ENCODE results near the gene ENO4.
A peak's percentile ranks its signal among the peaks of the same experiment; 100 is the strongest.

The ENO4 gene

DNA sequence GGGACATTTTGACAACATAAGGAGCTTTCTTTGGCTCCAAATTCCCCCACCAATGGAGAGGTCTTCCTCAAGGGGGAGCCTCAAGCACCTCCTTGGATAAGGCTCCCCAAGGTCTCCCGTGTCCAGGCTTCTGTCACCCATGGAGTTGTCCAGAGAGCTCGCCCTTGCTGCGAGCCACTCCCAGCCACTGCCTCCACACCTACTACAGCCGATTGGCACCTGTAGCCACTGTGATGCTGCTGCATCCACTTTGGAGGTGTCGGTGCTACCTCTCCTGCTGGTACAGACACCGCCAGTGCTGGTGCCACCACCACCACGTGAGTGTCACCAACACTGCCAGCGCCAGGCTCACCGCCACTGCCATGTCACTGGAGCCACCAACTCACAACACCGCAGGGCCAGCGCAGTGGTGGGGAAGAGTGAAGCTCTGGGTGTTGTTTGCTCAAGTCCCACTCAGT is 22.1 kb upstream of the ENO4 start:
- H3K4me3 ChIP-seq (ENCODE audit: low read length), result no peak overlapping the region
- no peak for DNase-seq (ENCODE audit: low read depth, low spot score)

DNA sequence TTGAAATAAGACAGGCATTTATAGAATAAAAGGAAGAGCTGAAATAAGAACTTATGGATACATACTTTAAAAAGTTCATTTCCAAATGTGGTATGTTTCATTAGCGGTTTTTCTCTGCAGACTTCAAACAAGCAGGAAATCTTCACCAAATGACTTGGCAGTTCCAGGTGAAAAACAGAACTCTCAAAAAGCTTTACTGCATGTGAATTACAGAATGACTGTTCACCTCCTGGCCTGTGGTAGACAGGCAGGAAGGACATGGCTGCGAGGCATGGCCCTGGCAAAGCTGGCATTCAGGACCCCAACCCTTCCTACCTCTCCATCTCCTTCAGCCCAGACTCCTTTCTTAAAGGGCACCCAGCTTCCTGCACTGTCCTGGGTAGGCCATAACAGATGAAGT is 21.2 kb upstream of the ENO4 start:
- H3K4me3 ChIP-seq (ENCODE audit: low read length), result no peak overlapping the region
- peak; percentile 64 for DNase-seq (ENCODE audit: low read depth, low spot score)

DNA sequence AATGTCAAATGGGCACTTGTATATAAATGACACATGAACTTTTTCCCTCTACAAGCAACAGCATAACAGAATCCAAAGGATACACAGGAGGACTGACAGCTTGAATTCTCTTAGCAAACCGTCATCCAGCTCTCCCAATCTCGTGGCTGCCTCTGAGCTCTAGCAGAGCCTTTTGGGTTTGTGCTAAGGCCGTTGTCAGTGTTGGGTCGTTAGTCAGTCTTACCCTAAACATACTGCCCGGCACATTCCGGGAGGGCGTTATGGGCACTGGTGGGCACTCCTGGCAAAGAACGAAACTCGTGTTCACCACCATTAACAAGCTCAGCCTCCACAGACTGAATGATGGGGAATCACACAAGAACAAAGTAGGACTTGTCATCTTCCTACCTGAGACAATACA is 19.6 kb upstream of the ENO4 start:
- DNase-seq (ENCODE audit: low read depth, low spot score), result no peak
- no peak overlapping the region for H3K4me3 ChIP-seq (ENCODE audit: low read length)

DNA sequence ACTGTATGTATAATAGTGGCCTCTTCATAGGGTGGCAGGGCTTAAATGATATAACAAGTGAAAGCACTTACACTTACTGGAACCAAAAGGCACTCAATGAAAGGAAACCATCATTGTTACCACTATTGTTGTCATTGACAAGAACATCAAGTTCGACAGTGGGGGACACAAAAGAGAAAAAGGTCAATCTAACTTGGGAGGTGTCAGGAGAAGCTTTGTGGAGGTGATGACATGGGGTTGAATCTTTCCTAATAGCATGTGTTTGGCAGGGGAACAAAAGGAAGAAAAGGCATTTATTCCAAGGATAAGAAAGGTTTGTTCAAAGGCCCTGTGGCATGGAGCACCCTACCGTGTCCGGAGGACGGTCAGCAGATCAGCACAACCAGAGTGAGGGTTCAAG is 18.2 kb upstream of the ENO4 start:
- no peak for DNase-seq (ENCODE audit: low read depth, low spot score)
- H3K4me3 ChIP-seq (ENCODE audit: low read length), result no peak overlapping the region

DNA sequence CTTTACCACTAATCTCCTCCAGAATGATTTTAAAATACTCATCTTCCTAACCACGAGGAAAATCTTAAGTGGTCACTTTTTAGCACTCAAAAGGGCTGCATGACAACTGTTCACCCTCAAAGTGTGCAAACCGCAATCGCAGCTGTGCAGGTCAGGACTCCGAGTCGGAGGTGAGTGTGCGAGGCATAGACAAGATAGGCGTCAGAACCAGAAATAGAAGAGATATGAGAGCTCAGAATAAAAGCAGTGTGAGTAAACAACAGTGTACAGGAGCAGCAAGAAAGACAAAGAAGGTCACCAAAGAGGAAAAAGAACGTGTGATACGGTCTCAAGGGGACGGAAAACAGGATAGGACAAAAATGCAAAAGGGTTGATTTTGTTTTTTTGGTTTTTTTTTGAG is 17.5 kb upstream of the ENO4 start:
- DNase-seq (ENCODE audit: low read depth, low spot score), result no peak
- no peak overlapping the region for H3K4me3 ChIP-seq (ENCODE audit: low read length)

DNA sequence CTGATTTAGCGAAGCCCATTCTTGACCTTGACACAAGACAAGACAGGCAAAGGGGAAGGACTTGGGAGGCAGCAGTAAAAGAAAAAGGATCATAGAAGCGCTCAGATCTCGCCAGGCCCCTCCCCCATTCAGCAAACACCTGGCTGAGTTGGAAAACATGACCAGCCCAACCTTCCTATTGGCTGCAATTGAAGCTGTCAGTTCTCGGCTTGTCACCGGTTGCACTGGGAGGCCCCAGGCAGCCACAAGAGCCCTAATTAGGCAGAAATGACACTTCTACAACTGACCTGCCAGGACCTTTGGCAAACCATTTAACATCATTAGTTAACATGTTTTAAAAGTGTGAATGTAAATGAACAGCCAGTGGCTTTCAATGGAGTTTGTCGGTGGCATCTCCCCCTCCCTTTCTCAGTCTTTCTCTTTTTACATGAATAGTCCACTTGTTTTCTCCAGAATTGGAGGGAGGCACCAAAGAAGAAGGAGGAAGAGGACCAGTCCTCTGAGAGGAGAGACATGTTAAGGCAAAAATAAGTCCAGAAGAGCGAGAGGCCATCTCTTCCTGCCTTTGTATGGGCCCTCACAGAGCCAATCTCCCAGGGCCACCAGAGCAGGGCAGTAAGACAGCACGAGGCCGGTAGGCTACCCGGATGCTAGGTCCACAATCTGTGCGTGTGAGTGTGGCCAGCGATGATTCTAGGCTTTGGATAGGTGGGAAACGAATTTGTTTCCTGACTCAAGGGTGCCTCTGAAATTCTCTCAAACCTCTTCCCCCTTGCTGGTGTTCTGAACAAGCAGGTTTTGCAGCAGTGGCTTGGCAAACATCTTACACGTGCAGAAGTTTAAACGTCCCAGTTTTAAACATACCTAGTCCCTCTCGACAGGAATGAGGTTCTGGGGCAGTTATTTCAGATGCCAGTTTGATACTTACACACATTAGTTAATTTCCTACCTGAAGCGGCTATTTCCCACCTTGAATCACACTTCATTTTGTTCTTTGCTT is 15.0 kb upstream of the ENO4 start:
- DNase-seq (ENCODE audit: low read depth, low spot score), result no peak
- no peak overlapping the region for H3K4me3 ChIP-seq (ENCODE audit: low read length)

DNA sequence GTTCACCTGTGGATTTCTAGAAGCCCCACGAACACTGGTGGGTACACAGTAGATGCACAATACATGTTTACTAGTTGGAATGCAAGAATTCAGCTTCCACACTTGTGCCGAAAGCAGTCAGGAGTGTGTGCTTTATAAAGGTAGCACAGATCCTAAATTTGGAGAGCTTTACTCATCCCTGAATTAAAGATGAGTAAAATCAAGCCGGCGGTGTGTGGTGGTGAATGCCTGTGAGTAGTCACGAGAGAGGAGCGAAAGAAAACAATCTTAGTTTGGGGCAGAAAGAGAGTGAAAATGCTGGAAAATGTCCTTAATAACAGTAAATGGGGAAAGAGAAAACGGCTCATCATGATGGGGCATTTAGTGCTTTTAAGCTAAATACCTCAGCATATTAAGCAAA is 13.6 kb upstream of the ENO4 start:
- H3K4me3 ChIP-seq (ENCODE audit: low read length), result no peak overlapping the region
- DNase-seq (ENCODE audit: low read depth, low spot score), result no peak

DNA sequence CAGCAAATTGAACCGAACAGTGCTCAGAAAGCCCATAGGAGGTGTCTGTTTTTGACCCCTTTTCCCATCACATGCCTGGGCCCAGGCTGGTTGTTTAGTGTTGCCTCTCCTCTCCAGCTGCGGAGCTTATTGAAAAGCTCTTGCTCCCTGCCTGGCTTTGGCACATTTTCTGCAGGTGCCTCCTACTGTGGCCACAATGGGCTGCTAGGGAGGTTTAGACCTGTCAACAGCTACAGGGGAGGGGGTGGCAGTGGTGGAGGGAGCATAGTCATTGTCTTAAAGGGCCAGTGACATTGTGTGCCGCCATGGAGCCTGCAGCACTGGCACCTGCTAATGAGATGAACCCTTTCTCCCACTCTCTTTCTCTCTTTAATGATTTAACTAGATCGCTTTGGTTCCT is 13.2 kb upstream of the ENO4 start:
- H3K4me3 ChIP-seq (ENCODE audit: low read length), result no peak overlapping the region
- DNase-seq (ENCODE audit: low read depth, low spot score), result peak; percentile 63

DNA sequence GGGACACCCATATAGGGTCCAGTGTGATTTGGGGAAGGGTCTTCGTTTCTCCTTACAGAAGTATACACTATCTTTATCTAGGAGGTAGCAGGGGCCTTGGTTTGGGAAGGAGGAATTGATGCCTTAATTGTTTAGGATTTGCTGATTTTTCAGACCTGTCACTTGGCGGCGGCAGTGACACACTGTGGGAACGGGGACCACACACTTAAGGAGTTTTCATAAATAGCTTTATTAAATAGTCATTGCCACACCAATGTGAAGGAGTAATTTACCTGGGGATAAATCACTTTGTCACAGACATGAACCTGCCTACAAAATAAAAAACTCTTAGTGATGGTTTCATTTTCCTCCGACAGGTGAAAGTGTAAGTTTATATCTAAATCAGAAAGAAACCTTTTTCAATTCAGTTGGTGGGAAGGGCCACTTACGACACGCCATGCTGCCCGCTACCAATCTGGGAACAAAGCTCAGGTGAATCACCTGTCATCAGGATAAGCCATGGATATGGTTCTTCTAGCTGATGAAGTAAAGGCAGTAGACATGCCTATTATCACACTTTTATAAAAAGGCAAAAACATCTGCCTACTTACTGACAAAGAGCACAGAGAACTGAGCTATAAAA is 12.3 kb upstream of the ENO4 start:
- DNase-seq (ENCODE audit: low read depth, low spot score), result no peak
- H3K4me3 ChIP-seq (ENCODE audit: low read length), result no peak overlapping the region

DNA sequence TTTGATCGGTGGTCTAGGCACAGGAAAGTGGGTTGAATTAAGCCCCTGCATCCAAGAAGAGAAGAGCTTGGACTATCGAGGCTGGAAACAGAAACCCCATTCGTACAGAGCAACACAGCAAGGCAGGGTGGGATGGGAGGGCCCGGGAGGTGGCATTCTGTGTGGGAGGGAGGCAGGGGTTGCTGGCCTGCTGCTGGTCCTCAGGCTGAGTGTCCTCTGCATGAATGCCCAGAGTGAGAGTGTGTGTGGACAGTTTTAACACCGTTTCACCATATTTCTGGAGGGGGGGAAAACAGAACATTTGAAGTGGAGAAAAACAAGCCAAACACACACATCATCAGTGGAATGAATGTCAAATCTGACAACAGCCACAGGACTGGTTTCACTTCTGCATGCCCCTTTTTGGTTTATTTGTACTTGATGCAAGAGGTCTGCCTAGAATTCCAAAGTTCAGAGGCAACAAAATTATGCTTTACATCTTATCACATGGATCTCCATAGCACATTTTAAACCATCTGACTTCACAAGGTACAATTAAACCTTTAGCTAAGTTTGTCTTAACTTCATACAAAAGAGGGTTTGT is 11.1 kb upstream of the ENO4 start:
- no peak for DNase-seq (ENCODE audit: low read depth, low spot score)
- no peak overlapping the region for H3K4me3 ChIP-seq (ENCODE audit: low read length)

DNA sequence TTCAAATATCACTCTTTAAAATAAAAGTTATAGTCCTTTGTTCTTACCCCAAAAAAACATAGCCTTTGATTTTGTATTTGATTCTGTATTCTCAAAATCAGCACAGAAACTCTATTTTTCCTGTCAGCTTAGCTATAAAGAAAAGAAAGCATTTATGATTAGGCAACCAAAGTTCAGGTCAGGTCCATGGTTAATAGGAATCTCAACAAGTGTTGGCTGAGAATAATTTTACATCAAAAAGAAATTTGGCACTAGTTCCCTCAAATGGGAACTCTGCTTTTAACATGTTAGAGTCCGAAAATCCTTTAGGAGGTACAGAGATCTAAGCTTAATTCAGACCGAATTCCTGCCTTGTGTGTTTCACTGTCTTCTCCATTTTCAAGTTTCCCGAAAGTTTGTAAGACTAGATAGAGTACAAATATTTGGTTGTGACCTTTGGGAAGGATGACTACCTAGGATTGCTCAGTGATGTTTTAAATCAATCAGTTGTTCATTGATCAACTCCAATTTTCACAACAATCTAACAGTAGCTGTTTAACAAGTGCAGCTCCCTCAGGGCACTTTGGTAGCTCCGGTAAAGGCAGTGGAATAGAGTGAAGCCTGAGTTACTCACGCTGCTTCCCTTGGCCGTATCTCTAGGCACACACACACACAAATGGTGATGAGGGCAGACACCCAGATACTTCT is 8.8 kb upstream of the ENO4 start:
- H3K4me3 ChIP-seq (ENCODE audit: low read length), result no peak overlapping the region
- DNase-seq (ENCODE audit: low read depth, low spot score), result no peak

DNA sequence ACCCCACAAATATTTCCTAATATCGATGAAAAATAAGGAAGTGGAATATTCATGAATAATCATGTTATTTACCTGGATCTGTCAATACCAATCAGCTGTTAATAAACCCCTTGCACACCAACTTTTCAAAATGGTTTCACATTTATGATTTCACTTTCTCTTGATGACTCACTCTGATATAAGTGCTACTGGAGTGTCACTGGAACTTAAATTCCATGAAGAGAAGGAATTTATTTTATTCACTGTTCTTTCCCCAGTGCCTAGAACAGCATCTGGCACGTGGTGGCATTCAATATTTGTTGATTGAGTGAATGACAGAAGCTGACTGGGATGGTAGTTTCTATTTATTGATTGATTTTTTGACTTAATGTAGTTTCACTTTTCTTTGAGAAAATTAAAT is 3.5 kb upstream of the ENO4 start:
- no peak for DNase-seq (ENCODE audit: low read depth, low spot score)
- H3K4me3 ChIP-seq (ENCODE audit: low read length), result no peak overlapping the region

DNA sequence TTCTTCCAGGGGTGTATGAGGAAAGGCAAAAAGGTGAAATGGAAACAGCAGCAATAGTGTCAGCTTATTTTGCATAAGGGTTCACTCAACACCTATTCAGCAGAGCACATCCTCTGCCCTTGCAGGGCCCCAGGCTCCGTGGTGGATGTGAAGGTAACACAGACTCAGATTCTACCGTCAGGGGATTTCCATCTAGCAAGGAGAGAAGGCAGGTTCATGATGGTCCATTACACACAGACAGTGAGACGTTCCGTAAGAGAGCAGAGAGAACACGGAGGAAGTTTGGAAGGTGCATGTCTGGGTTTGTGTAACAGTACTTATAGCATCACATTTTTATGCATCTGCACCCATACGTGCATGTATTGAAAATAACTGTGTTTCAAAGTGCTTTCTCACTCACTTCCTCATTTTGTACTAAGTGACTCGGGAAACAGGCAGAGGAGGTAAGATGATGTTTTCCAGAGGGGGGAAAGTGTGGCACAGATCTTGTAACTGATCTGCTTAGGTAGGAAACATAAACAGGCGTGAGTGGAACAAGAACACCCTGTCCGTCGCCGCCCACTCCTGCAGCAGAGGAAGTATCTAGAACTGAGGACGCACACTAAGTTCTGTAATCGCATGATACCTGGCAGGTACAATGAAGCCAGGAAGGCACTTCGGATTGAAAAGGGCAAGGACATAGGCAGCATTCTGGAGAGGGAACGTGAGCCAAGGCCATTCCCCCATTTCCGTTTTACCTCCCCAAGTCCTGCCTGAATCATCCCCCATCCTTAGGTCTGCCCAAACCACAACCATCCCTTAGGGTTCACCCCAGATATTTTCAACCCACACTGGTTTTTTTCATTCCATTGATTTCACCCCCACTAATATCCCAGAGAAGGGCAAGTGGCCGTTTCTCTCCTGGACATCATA is 1.0 kb upstream of the ENO4 start:
- no peak overlapping the region for H3K4me3 ChIP-seq (ENCODE audit: low read length)
- DNase-seq (ENCODE audit: low read depth, low spot score), result no peak

DNA sequence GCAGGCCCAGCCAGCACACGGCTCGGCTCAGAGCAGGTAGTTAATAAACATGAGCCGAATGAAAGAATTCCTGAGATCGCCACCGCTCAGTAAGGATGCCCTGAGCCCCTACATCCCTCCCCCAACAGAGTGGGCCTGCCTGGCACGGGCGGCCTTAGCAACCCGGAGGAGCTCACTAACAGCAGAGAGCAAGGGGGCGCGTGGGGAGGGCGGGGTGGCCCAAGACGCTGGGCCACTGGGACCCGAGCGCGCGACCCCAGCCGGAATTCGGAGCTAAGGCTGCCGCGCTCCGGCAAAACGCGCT is 403 bp upstream of the ENO4 start:
- no peak overlapping the region for H3K4me3 ChIP-seq (ENCODE audit: low read length)
- DNase-seq (ENCODE audit: low read depth, low spot score), result no peak

DNA sequence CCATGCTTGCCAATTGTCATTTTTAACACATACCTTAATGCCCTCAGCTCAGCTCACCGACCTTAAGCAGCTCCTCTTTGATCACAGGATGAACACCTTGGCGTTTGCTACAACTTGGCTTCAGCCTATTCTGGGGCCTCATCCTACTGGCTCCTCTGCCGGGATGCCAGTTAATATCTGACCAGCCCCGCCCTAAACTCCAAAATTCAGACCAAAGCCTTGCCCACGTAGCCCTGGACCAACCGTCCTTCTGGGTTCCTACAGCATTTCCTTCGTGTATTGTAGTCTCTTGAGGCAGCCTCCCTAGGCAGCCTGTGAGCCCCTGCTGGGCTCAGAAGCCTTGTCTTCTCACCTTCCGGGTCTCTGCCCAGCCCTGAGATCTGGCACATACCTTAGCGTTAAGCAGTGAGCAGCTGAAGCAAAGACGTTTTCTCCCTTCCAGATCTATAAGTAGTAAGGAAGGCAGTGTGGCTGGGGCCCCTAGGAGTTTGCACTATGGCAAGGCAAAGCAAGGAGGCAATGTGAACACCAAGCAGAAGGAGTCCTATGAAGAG is 836 bp downstream of the ENO4 start:
- H3K4me3 ChIP-seq (ENCODE audit: low read length), result no peak overlapping the region
- no peak for DNase-seq (ENCODE audit: low read depth, low spot score)

DNA sequence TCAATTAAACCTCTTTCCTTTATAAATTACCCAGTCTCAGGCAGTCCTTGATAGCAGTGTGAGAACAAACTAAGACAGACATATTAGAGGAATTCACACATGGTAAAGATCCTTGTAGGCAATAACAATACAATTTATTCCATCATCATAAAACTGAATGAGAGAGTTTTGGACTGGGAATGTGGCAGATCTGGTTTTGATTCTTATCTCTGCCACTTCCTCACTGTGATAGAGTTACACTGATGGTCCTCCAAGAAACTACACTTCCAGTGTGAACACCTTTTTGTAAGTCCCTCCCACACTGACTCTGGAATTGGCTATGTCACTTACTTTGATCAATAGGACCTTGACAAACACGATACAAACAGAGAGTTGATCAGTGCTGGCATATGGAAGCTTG is 2.9 kb downstream of the ENO4 start:
- no peak for DNase-seq (ENCODE audit: low read depth, low spot score)
- H3K4me3 ChIP-seq (ENCODE audit: low read length), result no peak overlapping the region

DNA sequence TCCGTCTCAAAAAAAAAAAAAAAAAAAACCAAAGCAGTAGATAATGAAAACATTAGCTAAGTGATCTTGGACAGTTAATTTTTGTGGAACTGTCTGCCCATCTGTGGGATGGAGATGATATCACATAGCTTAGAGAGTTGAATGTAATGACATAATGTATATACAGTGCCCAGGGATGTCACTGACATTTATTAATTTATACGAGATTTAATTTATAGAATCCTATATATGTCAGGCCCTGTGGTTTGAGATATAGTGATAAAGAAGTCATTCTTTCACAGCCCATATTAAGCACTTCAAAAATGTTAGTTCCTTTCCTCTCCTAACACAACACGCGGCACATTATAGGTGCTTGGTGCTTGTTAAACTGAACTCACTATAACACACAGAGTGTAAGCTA is 4.0 kb downstream of the ENO4 start:
- H3K4me3 ChIP-seq (ENCODE audit: low read length), result no peak overlapping the region
- DNase-seq (ENCODE audit: low read depth, low spot score), result no peak

DNA sequence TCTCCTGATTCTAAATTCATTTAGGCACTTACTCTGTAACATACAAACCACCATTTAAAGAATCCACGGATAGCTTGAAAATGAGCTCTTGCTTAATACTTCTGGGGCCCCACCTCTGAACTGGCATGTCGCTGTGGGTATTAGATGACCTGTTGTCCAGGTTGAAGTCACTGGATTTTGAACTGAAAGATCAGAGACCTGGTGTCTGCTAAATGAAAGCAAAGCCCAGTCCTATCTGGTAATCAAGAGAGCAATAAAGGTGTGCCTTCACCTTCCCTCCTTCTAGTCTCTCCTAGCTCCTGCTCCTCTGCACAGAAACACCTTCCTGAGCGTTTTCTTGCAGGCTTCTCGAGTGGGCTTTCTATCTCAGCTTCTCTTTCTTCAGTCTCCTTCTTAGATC is 4.4 kb downstream of the ENO4 start:
- H3K4me3 ChIP-seq (ENCODE audit: low read length), result no peak overlapping the region
- DNase-seq (ENCODE audit: low read depth, low spot score), result no peak

DNA sequence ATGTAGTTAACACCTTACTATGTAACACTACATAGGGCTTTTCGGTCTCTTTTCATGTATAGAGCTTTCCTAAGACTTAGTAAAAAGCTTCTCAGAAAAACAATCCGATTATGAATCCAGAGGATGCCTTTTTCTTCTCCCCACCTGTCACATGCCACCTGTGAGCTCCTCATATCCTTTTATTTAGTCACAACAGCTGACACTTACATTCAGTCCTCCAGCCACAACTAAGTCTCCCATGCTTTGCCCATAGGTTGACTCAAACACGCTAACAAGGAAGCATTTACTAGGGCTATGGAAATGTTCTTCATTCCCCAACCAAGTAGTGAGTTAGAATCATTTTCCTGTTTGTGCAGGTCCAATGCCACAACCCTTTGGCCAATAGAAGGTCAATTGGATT is 7.9 kb downstream of the ENO4 start:
- no peak overlapping the region for H3K4me3 ChIP-seq (ENCODE audit: low read length)
- no peak for DNase-seq (ENCODE audit: low read depth, low spot score)
